Measurements from ENCODE around the gene NLRP11. TPM values are rescaled to one million over a fixed set of nuclear protein-coding genes. Genes with fewer than 3 reads are reported as not detected.

The NLRP11 gene
- polyA plus RNA-seq, 3 donors = not detected

GRCh38 chr19:55830656-55831055, 1.1 kb downstream of the NLRP11 start:
- Mint-ChIP-seq H3K4me3 (no peak overlapping the region), H3K9me3 (peaks cover 2 to 22% (median 16%) of the 10 kb centered on the region in 7 donors), H3K4me1 (no peaks in the 10 kb centered on the region), H3K27ac (no peak overlapping the region), H3K27me3 (ENCODE audit: low read depth in 3 of 3) (peaks cover 0 to 2% (median 0%) of the 10 kb centered on the region in 3 donors), H3K36me3 (no peaks in the 10 kb centered on the region)
- no peak overlapping the region for H3K9ac ChIP-seq (ENCODE audit: insufficient read depth, low read length, poor library complexity, severe bottlenecking)
- H3K4me2 ChIP-seq (replicated peaks; ENCODE audit: extremely low read depth, low read length, poor library complexity, severe bottlenecking) = no peak overlapping the region
- H4K20me1 ChIP-seq (ENCODE audit: insufficient read depth, low read length) = no peaks in the 10 kb centered on the region
- no peaks in the 10 kb centered on the region for H3K4me1 ChIP-seq (ENCODE audit: control insufficient read depth in 1 of 2, insufficient read depth in 2 of 2, low read length in 2 of 2)
- no peak for TF ChIP-seq CTCF (IDR thresholded peaks at IDR 0.05)
- H3K9me3 ChIP-seq (replicated peaks in 1 of 2; ENCODE audit: control insufficient read depth in 1 of 2, insufficient read depth in 1 of 2, low read length in 2 of 2) = peaks cover 0 to 17% of the 10 kb centered on the region in 2 donors
- no peak for DNase-seq
- no peaks in the 10 kb centered on the region for H3K36me3 ChIP-seq (replicated peaks in 1 of 2; ENCODE audit: control insufficient read depth in 1 of 2, insufficient read depth in 2 of 2, low read length in 2 of 2)
- no peak overlapping the region for H3K4me3 ChIP-seq (replicated peaks in 1 of 3; ENCODE audit: low read depth in 2 of 3, low read length in 3 of 3)
- H3K27ac ChIP-seq (ENCODE audit: low read depth in 1 of 2, low read length in 2 of 2) = no peak overlapping the region
- H3K79me2 ChIP-seq (ENCODE audit: insufficient read depth, low read length) = no peaks in the 10 kb centered on the region
- intact Hi-C loops (cut with micrococcal nuclease) = no loop called here
- H2AFZ ChIP-seq (ENCODE audit: insufficient read depth, low read depth, low read length, poor library complexity, severe bottlenecking) = no peak overlapping the region
- 74% methylated on average over 4 of the region's 5 CpGs for WGBS (ENCODE audit: insufficient coverage)
- no peaks in the 10 kb centered on the region for H3K27me3 ChIP-seq (ENCODE audit: control insufficient read depth in 2 of 2, insufficient read depth in 2 of 2, low read length in 2 of 2)

- Histone ChIP-seq H3K4me3 (replicated peaks in 1 of 3; ENCODE audit: low read depth in 2 of 3, low read length in 3 of 3) (no peak overlapping the region), H3K9ac (ENCODE audit: insufficient read depth, low read length, poor library complexity, severe bottlenecking) (no peak overlapping the region), H3K27ac (ENCODE audit: low read depth in 1 of 2, low read length in 2 of 2) (no peak overlapping the region), H3K4me2 (replicated peaks; ENCODE audit: extremely low read depth, low read length, poor library complexity, severe bottlenecking) (no peak overlapping the region), H3K9me3 (replicated peaks in 1 of 2; ENCODE audit: control insufficient read depth in 1 of 2, insufficient read depth in 1 of 2, low read length in 2 of 2) (peaks cover 12 to 17% of the 10 kb centered on the region in 2 donors), H2AFZ (ENCODE audit: insufficient read depth, low read depth, low read length, poor library complexity, severe bottlenecking) (no peak overlapping the region), H3K27me3 (ENCODE audit: control insufficient read depth in 2 of 2, insufficient read depth in 2 of 2, low read length in 2 of 2) (no peaks in the 10 kb centered on the region), H4K20me1 (ENCODE audit: insufficient read depth, low read length) (no peaks in the 10 kb centered on the region), H3K79me2 (ENCODE audit: insufficient read depth, low read length) (no peaks in the 10 kb centered on the region), H3K4me1 (ENCODE audit: control insufficient read depth in 1 of 2, insufficient read depth in 2 of 2, low read length in 2 of 2) (no peaks in the 10 kb centered on the region), H3K36me3 (replicated peaks in 1 of 2; ENCODE audit: control insufficient read depth in 1 of 2, insufficient read depth in 2 of 2, low read length in 2 of 2) (no peaks in the 10 kb centered on the region)
- peaks cover 9 to 32% (median 19%) of the 10 kb centered on the region in 7 donors for H3K9me3 Mint-ChIP-seq
- H3K27ac Mint-ChIP-seq = no peak overlapping the region
- H3K4me3 Mint-ChIP-seq = no peak overlapping the region
- no peaks in the 10 kb centered on the region for H3K36me3 Mint-ChIP-seq
- WGBS (ENCODE audit: insufficient coverage) = 80% methylated on average over 2 of the region's 3 CpGs
- TF ChIP-seq CTCF (IDR thresholded peaks at IDR 0.05) = no peak
- intact Hi-C loops (cut with micrococcal nuclease) = no loop called here
- no peak for DNase-seq
- H3K27me3 Mint-ChIP-seq (ENCODE audit: low read depth in 3 of 3) = peaks cover 0 to 6% (median 4%) of the 10 kb centered on the region in 3 donors
- no peaks in the 10 kb centered on the region for H3K4me1 Mint-ChIP-seq
Observed at GRCh38 chr19:55820037-55820436, 11.8 kb downstream of the NLRP11 start.
